NCI-H2227 (cell line): ENCODE measurements around the gene METAP2.
"Not testable (repeated sequence)": the region's sequence is repeated elsewhere in the genome, so short reads cannot be mapped to it uniquely, and the experiment has no call there.

Experiments used
- DNase-seq: peaks from one replicate; lab custom pipeline; 2025; ENCODE audit not compliant: unreplicated experiment; lab: John Stamatoyannopoulos, UW

Gene METAP2

DNA sequence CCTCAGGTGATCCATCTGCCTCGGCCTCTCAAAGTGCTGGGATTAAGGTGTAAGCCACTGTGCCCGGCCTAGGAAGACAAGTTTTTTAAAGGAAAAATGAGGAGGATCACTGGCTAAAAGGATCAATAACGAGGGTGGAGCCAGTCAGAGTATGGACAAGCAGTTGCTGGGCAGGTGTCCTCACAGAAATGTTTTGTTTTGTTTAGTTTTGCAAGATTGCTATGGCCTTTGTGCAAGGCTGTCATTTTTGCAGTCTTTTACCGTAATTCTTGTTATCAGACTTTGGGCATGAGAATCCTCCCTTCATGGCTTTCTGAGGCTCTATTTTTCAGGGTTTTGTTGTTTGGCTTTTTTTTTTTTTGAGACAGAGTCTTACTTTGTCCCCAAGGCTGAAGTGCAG, 11.9 kb upstream of the METAP2 start:
- no peak for DNase-seq

DNA sequence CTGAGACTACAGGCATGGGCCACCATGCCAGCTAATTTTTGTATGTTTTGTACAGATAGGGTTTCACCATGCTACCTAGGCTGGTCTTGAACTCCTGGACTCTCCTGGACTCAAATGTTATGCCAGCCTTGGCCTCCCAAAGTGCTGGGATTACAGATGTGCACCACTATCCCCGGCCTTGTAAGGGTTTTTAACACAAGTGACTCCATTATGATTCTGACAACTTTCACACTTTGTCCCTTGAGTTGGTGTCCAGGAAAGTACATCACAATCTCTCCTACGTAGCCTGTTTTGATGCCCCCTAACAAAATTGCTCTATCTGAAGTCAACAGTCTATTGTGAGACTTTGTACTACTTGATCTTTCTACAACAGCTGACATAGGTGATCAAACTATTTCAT, 11.4 kb upstream of the METAP2 start:
- DNase-seq: no peak

DNA sequence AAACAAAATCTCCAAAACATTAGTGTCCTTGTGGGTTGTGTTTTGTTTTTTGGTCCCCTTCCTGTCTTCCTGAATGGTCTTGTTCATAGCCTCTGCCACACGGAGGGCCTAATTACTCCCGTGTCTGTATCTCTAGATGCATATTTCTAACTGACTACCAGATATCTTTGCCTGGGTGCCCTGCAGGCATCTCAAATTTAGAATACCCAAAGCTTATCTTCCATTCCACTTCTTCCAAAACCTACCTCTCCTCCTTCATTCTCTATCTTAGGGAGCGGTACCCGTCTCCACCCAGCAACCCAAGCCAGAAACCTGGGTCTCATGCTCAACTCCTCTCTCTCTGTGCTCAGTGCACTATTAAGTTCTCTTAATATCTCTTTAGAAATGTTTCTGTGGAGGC, 10.9 kb upstream of the METAP2 start:
- DNase-seq: no peak

DNA sequence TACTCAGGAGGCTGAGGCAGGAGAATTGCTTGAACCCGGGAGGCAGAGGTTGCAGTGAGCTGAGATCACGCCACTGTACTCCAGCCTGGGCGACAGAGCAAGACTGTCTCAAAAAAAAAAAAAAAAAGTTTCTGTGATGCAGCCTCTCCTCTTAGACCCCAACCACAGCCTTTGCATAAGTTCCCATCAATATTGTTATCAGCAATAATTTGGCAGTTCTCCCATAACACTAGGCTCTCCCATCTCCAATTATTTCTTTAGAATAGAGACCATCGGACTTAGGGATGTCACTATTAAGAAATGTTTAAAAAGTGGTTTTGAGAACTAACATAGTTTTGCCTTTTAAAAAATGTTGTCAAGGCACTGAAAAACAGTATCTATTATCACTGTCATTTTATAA, 10.2 kb upstream of the METAP2 start:
- not testable (repeated sequence) for DNase-seq

DNA sequence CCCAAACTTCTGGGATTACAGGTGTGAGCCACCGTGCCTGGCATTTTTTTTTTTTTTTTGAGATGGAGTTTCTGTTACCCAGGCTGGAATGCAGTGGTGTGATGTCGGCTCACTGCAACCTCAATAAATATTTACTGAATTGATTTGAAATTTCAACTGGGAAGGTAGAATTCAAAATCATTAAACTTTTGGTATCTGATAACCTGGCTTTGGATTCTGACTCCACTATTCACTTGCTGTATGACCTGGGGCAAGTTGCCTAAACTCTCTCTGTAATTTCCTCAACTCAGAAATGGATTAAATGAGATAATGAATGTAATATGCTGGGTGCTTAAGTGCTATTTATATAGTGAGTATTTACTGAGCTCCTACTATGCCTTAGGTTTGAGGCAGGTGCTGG, 8.7 kb upstream of the METAP2 start:
- no peak for DNase-seq

GRCh38 chr12:95470300-95470699, 3.7 kb upstream of the METAP2 start:
- no peak for DNase-seq

- DNase-seq: peak; percentile 30
Measured at GRCh38 chr12:95473231-95473883, 595 bp upstream of the METAP2 start.

DNA sequence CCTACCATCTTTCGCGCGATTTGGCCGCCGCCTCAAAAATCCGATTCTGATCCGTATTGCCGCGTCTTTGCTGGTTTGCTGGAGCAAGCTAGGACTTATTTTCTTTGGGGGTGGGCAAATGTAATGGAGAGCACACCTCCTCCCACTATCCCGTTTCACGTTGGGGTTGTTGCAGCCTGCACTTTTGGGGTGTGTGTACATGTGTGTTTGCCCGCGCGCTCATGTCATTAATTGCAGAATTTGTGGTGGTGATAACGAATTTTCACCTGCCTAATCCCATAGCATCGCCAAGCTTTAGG, 657 bp downstream of the METAP2 start:
- no peak for DNase-seq

- no peak for DNase-seq
Measured at GRCh38 chr12:95480230-95480629, 6.3 kb downstream of the METAP2 start.

- DNase-seq: no peak
Measured at GRCh38 chr12:95481072-95481471, 7.1 kb downstream of the METAP2 start.

DNA sequence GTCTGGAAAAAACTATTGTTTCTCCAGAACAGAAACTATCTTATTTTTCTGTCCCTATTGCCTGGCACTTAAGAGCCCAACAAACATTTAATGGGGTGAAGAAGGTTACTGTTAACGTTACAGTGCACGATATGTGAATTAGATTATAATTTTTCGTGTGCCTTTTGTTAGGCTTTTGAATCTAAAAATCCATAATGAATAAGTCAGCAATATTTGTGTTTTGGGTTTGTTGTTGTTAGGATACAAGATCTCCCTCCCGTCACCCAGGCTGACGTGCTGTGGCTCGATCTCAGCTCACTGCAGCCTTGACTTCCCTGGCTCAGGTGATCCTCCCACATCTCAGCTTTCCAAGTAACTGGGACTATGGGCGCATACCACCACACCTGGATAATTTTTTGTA, 7.9 kb downstream of the METAP2 start:
- DNase-seq: no peak

DNA sequence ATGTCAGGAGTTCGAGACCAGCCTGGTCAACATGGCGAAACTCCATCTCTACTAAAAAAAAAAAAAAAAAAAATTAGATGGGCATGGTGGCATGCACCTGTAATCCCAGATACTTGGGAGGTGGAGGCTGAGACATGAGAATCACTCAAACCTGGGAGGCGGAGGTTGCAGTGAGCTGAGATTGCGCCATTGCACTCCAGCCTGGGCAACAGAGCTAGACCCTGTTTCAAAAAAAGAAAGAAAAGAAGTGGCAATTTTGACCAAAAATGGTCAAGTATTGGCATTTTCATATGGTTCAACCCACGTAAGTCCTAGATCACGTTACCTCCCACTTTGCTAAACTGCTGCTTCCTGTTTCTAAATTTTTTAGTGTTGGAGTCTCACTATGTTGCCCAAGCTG, 8.6 kb downstream of the METAP2 start:
- not testable (repeated sequence) for DNase-seq

DNA sequence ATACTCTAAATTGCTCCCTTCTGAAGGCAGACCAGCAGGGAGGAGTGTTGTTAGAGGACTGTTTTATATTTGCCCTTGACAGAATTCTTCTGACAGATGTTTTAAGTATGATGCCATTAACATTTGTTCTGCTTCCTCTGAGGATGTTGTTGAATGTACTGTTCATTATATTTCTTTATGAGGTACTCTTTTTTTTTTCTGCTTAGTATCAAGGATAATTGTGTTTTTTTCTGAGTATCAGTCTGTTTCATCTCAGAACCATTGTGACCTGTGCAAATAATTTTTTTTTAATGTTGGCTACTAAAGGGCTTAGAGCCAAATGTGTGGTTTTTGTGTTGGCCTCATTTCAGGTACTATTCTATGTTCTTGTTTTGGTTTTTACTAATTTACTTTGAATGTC, 10.6 kb downstream of the METAP2 start:
- DNase-seq: no peak

DNA sequence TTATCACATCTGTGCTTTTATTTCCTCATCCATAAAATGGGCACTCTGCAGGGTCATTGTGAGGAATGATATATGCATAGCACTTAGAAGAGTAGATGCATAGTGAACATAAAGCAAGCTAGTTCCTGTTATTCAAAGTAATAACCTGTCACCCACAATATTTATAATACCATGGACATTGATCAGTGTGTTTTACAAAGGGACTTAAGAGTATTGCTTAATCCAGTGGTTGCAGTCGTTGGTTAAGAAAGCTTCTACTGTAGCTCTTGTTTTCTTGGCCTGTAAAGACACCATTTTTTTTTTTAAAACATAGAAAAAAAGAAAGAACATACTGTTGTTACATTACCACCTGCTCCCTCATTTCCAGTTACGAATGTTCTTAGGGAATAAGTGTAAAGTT, 13.1 kb downstream of the METAP2 start:
- no peak for DNase-seq

DNA sequence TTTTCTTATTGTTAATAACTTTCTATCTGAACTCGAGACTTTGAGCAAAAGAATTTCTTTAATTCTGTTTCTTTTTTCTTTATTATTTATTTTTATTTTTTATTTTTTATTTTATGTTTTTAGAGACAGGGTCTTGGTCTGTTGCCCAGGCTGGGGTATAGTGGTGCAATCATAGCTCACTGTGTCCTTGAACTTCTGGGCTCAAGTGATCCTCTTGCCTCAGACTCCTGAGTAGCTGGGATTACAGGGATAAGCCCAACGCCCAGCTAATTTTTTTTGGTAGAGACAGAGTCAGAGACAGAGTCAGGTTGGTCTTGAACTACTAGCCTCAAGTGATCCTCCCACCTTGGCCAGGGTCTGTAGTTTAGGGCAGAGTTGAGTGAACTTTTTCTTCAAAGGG, 18.5 kb downstream of the METAP2 start:
- no peak for DNase-seq

DNA sequence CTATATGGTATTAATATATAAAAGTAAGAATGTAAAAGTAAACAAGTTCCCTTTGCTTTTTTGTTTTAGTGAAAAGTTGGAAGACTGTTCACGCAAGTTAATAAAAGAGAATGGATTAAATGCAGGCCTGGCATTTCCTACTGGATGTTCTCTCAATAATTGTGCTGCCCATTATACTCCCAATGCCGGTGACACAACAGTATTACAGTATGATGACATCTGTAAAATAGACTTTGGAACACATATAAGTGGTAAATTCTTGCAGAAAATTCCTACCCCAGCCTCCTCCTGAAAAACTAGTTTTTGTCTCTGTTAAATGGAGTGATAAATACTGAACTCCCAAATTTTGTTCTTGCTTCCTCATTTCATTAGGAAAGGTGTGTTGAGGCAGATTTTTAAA, 20.9 kb downstream of the METAP2 start:
- DNase-seq: no peak

DNA sequence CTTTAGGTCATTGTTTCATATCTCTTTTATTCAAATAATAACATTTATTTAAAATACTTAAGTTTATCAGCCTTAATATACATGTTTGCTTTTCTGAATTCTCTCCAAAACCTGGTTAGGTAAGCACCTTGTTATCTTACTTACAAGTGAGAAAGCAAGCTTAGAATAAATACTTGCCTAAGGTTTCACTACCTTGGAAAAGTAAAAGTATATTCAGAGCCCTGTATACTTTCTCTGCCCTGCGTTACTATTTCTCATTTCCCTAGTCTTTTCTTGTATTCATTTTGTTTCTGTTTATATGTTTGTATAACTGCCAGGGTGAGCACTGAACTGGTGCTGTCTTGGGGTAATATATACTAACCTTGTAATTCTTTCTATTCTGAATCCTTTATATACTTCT, 21.5 kb downstream of the METAP2 start:
- no peak for DNase-seq

DNA sequence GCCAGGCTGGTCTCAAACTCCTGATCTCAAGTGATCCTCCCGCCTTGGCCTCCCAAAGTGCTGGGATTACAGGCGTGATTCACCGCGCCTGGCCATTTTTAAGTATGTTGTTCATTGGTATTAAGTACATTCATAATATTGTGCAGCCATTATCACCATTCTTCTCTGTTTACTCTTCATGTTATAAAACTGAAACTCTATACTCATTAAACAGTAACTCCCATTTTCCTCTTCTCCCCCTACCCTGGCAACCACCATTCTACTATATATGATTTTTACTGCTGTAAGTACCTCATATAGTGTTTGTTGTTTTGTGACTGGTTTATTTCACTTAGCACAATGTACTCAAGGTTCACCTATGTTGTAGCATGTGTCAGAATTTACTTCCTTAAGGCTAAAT, 23.1 kb downstream of the METAP2 start:
- no peak for DNase-seq

DNA sequence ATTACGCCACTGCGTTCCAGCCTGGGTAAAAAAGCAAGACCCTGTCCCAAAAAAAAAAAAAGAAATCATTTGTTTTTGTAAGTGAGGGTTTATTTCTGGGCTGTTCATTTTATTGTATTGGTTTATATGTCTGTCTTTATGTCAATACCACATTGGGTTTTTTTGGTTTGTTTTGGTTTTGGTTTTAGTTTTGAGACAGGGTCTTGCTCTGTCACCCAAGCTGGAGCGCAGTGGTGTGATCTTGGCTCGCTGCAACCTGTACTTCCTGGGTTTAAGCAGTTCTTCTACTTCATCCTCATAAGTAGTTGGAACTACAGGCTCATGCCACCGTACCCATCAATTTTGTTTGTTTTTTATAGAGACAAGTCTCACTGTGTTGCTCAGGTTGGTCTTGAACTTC, 25.0 kb downstream of the METAP2 start:
- DNase-seq: no peak

DNA sequence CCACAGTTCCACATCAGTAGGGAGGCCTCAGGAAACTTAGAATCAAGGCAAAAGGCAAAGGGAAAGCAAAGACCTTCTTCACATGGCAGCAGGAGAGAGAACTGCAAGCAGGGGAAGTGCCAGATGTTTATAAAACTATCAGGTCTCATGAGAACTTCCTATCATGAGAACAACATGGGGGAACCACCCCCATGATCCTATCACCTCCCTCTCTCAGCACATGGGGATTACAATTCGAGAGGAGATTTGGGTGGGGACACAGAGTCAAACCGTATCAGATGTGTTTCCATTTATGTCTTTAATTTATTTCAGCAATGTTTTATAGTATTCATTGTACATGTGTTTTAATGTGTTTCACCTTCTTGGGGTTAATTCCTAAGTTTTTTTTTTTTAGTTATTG, 25.8 kb downstream of the METAP2 start:
- no peak for DNase-seq

- DNase-seq: no peak
Measured at GRCh38 chr12:95504140-95504539, 30.2 kb downstream of the METAP2 start.

DNA sequence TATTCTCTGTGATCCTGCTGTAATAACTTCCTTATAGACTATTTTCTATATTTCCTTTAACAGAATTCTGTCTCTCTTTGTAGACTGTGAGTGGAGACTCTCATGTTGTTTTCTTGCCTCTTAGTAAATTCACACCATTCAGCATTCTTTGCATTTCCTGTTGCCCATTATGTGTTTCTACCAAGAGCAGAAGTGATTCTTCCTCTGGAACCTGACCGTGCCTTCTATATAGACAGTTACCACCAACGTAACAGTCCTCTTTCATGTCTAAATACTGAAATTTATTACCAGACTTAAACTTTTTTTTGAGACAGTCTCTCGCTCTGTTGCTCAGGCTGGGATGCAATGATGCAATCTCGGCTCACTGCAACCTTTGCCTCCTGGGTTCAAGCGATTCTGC, 31.1 kb downstream of the METAP2 start:
- DNase-seq: no peak

GRCh38 chr12:95506707-95507523, 33.0 kb downstream of the METAP2 start:
- DNase-seq: no peak
